ENCODE results near the gene IFNA2.
"Not testable (repeated sequence)": the region's sequence is repeated elsewhere in the genome, so short reads cannot be mapped to it uniquely, and the experiment has no call there.

The IFNA2 gene

GRCh38 chr9:21392270-21392669 lies 7.1 kb upstream of the IFNA2 start:
- TF ChIP-seq POU2F2 (IDR thresholded peaks at IDR 0.05; ENCODE audit: low read depth, low read length) (no peak), TAF1 (IDR thresholded peaks at IDR 0.05; ENCODE audit: low read depth, low read length) (no peak)
- FAIRE-seq (peak; percentile 93), DNase-seq (ENCODE audit: insufficient read length, low spot score) (no peak)

GRCh38 chr9:21383627-21384026 lies 1.6 kb downstream of the IFNA2 start:
- no peak for FAIRE-seq
- DNase-seq (ENCODE audit: insufficient read length, low spot score): no peak
- TF ChIP-seq SPI1 (IDR thresholded peaks at IDR 0.05; ENCODE audit: low read depth, low read length) (no peak), POLR2AphosphoS5 (IDR thresholded peaks at IDR 0.05; ENCODE audit: low read depth, low read length) (no peak), POLR2A (IDR thresholded peaks at IDR 0.05; ENCODE audit: low read depth, low read length) (no peak)

GRCh38 chr9:21381448-21382339 lies 3.5 kb downstream of the IFNA2 start:
- peak; percentile 95 for FAIRE-seq
- peak; percentile 28 for DNase-seq (ENCODE audit: insufficient read length, low spot score)
- peak; percentile 98 for TF ChIP-seq SPI1 (IDR thresholded peaks at IDR 0.05; ENCODE audit: low read depth, low read length)
- no peak for TF ChIP-seq POU2F2 (IDR thresholded peaks at IDR 0.05; ENCODE audit: low read depth, low read length)
- TF ChIP-seq TAF1 (IDR thresholded peaks at IDR 0.05; ENCODE audit: low read depth, low read length): no peak
- no peak for TF ChIP-seq POLR2AphosphoS5 (IDR thresholded peaks at IDR 0.05; ENCODE audit: low read depth, low read length)
- no peak for TF ChIP-seq PAX5 (IDR thresholded peaks at IDR 0.05; ENCODE audit: insufficient read depth, low read length, severe bottlenecking)

GRCh38 chr9:21371467-21371866 lies 13.7 kb downstream of the IFNA2 start:
- DNase-seq (ENCODE audit: insufficient read length, low spot score): not testable (repeated sequence)
- FAIRE-seq: peak; percentile 83

GRCh38 chr9:21367957-21368356 lies 17.2 kb downstream of the IFNA2 start, which contains the start of gene IFNA13:
TSS of gene IFNA13 (minus strand) at chr9:21368057. CDS start at chr9:21368010, 47 bp downstream.
- TF ChIP-seq POLR2A (IDR thresholded peaks at IDR 0.05; ENCODE audit: low read depth, low read length) (no peak), POLR2AphosphoS5 (IDR thresholded peaks at IDR 0.05; ENCODE audit: low read depth, low read length) (no peak), PAX5 (IDR thresholded peaks at IDR 0.05; ENCODE audit: insufficient read depth, low read length, severe bottlenecking) (no peak), TAF1 (IDR thresholded peaks at IDR 0.05; ENCODE audit: low read depth, low read length) (no peak), SPI1 (IDR thresholded peaks at IDR 0.05; ENCODE audit: low read depth, low read length) (no peak), POU2F2 (IDR thresholded peaks at IDR 0.05; ENCODE audit: low read depth, low read length) (no peak)
- FAIRE-seq (no peak), DNase-seq (ENCODE audit: insufficient read length, low spot score) (no peak)

- FAIRE-seq: peak; percentile 95
- TF ChIP-seq SPI1 (IDR thresholded peaks at IDR 0.05; ENCODE audit: low read depth, low read length) (peak; percentile 80), PAX5 (IDR thresholded peaks at IDR 0.05; ENCODE audit: insufficient read depth, low read length, severe bottlenecking) (peak; percentile 85)
- not testable (repeated sequence) for DNase-seq (ENCODE audit: insufficient read length, low spot score)
Observed at GRCh38 chr9:21367169-21367568, 18.0 kb downstream of the IFNA2 start.

GRCh38 chr9:21362287-21362686 lies 22.9 kb downstream of the IFNA2 start:
- FAIRE-seq: peak; percentile 33
- DNase-seq (ENCODE audit: insufficient read length, low spot score): no peak
- TF ChIP-seq POLR2AphosphoS5 (IDR thresholded peaks at IDR 0.05; ENCODE audit: low read depth, low read length) (no peak), TAF1 (IDR thresholded peaks at IDR 0.05; ENCODE audit: low read depth, low read length) (no peak), POLR2A (IDR thresholded peaks at IDR 0.05; ENCODE audit: low read depth, low read length) (no peak), SPI1 (IDR thresholded peaks at IDR 0.05; ENCODE audit: low read depth, low read length) (no peak), POU2F2 (IDR thresholded peaks at IDR 0.05; ENCODE audit: low read depth, low read length) (no peak), PAX5 (IDR thresholded peaks at IDR 0.05; ENCODE audit: insufficient read depth, low read length, severe bottlenecking) (no peak)

GRCh38 chr9:21357479-21358460 lies 27.4 kb downstream of the IFNA2 start:
- peak; percentile 93 for FAIRE-seq
- no peak for DNase-seq (ENCODE audit: insufficient read length, low spot score)

GRCh38 chr9:21350787-21351186 lies 34.4 kb downstream of the IFNA2 start, which contains the start of gene IFNA6:
TSS of gene IFNA6 (minus strand) at chr9:21350887. CDS start at chr9:21350887, 0 bp downstream.
- TF ChIP-seq TAF1 (IDR thresholded peaks at IDR 0.05; ENCODE audit: low read depth, low read length) (no peak), PAX5 (IDR thresholded peaks at IDR 0.05; ENCODE audit: insufficient read depth, low read length, severe bottlenecking) (no peak), SPI1 (IDR thresholded peaks at IDR 0.05; ENCODE audit: low read depth, low read length) (no peak), POLR2A (IDR thresholded peaks at IDR 0.05; ENCODE audit: low read depth, low read length) (no peak), POU2F2 (IDR thresholded peaks at IDR 0.05; ENCODE audit: low read depth, low read length) (no peak), POLR2AphosphoS5 (IDR thresholded peaks at IDR 0.05; ENCODE audit: low read depth, low read length) (no peak)
- DNase-seq (ENCODE audit: insufficient read length, low spot score) (no peak), FAIRE-seq (no peak)

More at GRCh38 chr9:21357479-21358460, 27.4 kb downstream of the IFNA2 start:
- TF ChIP-seq POU2F2 (IDR thresholded peaks at IDR 0.05; ENCODE audit: low read depth, low read length) (no peak), POLR2AphosphoS5 (IDR thresholded peaks at IDR 0.05; ENCODE audit: low read depth, low read length) (no peak), POLR2A (IDR thresholded peaks at IDR 0.05; ENCODE audit: low read depth, low read length) (no peak), TAF1 (IDR thresholded peaks at IDR 0.05; ENCODE audit: low read depth, low read length) (no peak), SPI1 (IDR thresholded peaks at IDR 0.05; ENCODE audit: low read depth, low read length) (peak; percentile 96), PAX5 (IDR thresholded peaks at IDR 0.05; ENCODE audit: insufficient read depth, low read length, severe bottlenecking) (no peak)
